ENCODE data around the gene ELP6. TPM values are rescaled to one million over a fixed set of nuclear protein-coding genes. Genes with fewer than 3 reads are reported as not detected.

Gene ELP6, protein sequence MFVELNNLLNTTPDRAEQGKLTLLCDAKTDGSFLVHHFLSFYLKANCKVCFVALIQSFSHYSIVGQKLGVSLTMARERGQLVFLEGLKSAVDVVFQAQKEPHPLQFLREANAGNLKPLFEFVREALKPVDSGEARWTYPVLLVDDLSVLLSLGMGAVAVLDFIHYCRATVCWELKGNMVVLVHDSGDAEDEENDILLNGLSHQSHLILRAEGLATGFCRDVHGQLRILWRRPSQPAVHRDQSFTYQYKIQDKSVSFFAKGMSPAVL
- 10 to 100 TPM in 3 of 6 donors, 1 to 10 TPM in 3; 7.4 to 12.8 (median 9.9) TPM for total RNA-seq
- 10 to 100 TPM; 19.5 to 25.6 TPM for polyA plus RNA-seq

DNA sequence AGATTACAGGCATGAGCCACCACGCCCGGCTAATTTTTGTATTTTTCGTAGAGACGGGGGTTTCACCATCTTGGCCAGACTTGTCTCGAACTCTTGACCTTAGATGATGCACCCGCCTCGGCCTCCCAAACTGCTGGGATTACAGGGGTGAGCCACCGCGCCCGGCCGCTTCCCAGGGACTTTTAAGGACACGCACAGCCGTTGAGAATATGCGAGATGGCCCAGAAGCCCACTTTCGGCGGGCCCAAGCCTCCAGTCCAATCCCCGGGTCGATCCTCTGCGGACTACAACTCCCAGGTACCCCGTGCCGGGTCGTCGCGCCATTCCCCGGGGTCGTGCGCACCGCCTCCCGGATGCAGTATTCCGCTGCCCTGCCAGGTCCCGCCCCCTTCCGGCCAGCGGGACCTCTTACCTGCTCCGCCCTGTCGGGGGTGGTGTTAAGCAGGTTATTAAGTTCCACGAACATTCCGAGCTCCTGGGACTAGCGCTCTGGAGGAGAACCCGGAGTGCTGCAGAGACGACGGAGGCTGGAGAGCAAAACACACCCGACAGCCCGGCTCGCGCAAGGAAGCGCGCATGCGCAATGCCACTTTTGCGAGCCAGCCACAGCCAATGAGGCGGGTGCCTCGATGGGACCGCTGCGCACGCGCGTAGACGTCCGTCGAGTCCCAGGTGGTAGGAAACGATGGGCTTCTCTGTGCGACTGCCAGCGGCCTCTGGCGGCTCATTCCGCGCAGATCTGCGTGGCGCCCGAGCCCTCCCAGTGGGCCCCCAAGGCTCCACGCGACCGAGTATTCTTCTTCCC is at the start of gene ELP6:
ELP6 (minus strand) TSS at position 588 of the 805 bp plus-strand sequence; CDS start at position 466, 122 bp downstream.
- Histone ChIP-seq H3K36me3 (no peaks in the 10 kb centered on the region), H3K27ac (peak within 1 kb of the TSS; percentile 70 to 90 (median 86)), H3K27me3 (no peaks in the 10 kb centered on the region), H3K4me1 (peaks cover 0 to 14% (median 6%) of the 10 kb centered on the region in 3 donors), H3K9me3 (no peaks in the 10 kb centered on the region), H3K4me3 (peak within 1 kb of the TSS; percentile 49 to 86 (median 60))
- intact Hi-C loops (cut with DNase I), result no loop called here
- DNase-seq (peak; percentile 96 to 99 (median 97)), ATAC-seq (peak; percentile 97 to 100 (median 98)), FAIRE-seq (peak; percentile 23)
- WGBS, 2 donors, result 0 to 1% methylated on average over 71 of the region's 71 CpGs
- TF ChIP-seq, protein P1, sequence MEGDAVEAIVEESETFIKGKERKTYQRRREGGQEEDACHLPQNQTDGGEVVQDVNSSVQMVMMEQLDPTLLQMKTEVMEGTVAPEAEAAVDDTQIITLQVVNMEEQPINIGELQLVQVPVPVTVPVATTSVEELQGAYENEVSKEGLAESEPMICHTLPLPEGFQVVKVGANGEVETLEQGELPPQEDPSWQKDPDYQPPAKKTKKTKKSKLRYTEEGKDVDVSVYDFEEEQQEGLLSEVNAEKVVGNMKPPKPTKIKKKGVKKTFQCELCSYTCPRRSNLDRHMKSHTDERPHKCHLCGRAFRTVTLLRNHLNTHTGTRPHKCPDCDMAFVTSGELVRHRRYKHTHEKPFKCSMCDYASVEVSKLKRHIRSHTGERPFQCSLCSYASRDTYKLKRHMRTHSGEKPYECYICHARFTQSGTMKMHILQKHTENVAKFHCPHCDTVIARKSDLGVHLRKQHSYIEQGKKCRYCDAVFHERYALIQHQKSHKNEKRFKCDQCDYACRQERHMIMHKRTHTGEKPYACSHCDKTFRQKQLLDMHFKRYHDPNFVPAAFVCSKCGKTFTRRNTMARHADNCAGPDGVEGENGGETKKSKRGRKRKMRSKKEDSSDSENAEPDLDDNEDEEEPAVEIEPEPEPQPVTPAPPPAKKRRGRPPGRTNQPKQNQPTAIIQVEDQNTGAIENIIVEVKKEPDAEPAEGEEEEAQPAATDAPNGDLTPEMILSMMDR (IDR thresholded peaks at IDR 0.05), result peak in 3 of 4 donors; percentile 9 to 26 (median 10)

DNA sequence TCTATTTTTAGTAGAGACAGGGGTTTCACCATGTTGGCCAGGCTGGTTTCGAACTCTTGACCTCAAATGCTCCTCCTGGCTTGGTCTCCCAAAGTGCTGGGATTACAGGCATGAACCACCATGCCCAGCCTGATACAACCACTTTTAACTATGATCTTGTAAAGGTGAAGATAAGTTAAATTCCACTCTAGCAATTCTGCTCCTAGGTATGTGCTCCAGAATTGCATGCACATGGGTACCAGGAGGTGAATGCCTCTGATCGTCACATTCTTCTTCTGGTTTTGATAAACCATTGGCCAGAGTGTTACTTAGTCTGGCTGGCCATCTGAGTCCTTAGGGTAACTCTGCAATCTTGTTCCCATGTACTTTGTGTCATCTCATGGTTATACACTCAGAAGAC is 42.8 kb upstream of the ELP6 start:
- no peak for FAIRE-seq
- no peak for ATAC-seq
- no peaks in the 10 kb centered on the region for H3K36me3 ChIP-seq
- intact Hi-C loops (cut with DNase I), result no loop called here
- no peak for DNase-seq
- H3K9me3 ChIP-seq, result no peaks in the 10 kb centered on the region
- WGBS, 2 donors, result 91 to 93% methylated on average over 2 of the region's 2 CpGs
- TF ChIP-seq, protein P1 (IDR thresholded peaks at IDR 0.05), result no peak
- H3K4me3 ChIP-seq, result no peak overlapping the region
- H3K27ac ChIP-seq, result no peak overlapping the region
- H3K27me3 ChIP-seq, result no peaks in the 10 kb centered on the region
- no peaks in the 10 kb centered on the region for H3K4me1 ChIP-seq

DNA sequence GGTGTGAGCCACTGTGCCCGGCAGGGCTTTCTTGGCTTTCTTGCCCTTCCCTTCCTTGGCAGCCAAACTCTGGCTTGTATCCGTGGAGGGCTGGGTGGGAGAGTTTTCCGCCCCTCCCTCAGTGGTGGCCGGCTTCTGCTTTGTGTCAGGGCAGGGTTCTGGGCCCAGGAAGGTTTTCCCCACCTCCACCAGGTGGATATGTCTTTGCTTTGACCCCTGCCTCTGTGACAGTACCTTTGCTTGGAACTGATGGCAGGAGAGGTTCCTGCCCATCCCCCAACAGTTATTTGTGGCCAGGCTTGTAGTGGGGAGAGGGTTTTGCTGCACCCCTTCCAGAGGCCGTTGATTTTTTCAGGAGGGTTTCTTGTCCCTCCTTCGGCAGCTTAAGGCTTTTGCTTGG is 40.8 kb upstream of the ELP6 start:
- FAIRE-seq (no peak), DNase-seq (no peak), ATAC-seq (no peak)
- Histone ChIP-seq H3K27me3 (no peaks in the 10 kb centered on the region), H3K4me3 (no peak overlapping the region), H3K27ac (no peak overlapping the region), H3K36me3 (no peaks in the 10 kb centered on the region), H3K4me1 (no peaks in the 10 kb centered on the region), H3K9me3 (no peaks in the 10 kb centered on the region)
- 77 to 90% methylated on average over 6 of the region's 6 CpGs for WGBS, 2 donors
- TF ChIP-seq, protein P1 (IDR thresholded peaks at IDR 0.05), result no peak
- intact Hi-C loops (cut with DNase I), result no loop called here

DNA sequence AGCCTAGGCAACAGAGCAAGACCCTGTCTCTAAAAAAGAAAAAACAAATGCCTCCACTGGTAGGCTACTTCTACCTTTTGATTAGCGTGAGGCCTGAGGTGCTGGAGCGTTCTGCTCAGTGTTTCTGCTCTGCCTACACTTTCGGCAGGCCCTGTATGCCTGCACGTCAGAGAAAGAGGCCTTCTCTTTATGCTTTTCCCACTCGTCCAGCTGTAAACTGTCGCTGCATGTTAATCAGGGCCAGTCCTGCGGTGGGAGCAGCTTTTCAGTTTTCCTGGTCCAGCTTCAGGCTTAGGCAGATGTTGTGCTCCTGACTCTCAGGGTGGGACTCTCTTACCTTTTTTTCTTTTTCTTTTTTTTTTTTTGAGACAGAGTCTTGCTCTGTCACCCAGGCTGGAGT is 39.9 kb upstream of the ELP6 start:
- no peak for DNase-seq
- H3K9me3 ChIP-seq, result no peaks in the 10 kb centered on the region
- no peaks in the 10 kb centered on the region for H3K27me3 ChIP-seq
- ATAC-seq, result no peak
- TF ChIP-seq, protein P1 (IDR thresholded peaks at IDR 0.05), result no peak
- no peak overlapping the region for H3K27ac ChIP-seq
- FAIRE-seq, result no peak
- 84 to 92% methylated on average over 7 of the region's 7 CpGs for WGBS, 2 donors
- H3K4me1 ChIP-seq, result no peaks in the 10 kb centered on the region
- H3K36me3 ChIP-seq, result no peaks in the 10 kb centered on the region
- intact Hi-C loops (cut with DNase I), result no loop called here
- H3K4me3 ChIP-seq, result no peak overlapping the region

Data from pancreas (tissue), 10 donors.